Immature natural killer cell (primary cell): Measurements from ENCODE around the gene CNDP2. TPM values are rescaled to one million over a fixed set of nuclear protein-coding genes. Genes with fewer than 3 reads are reported as not detected.
"Not testable (repeated sequence)": the region's sequence is repeated elsewhere in the genome, so short reads cannot be mapped to it uniquely, and the experiment has no call there.

Experiments used
- DNase-seq, 3 donors: peaks; one replicate each; pipeline ENCODE4 v3.0.0; 2022; ENCODE audit warnings: mixed read lengths in 1 of 3
- H3K27ac Mint-ChIP-seq, 6 donors: one replicate each; pipeline ENCODE4 v1.8.0; 2020; ENCODE audit warnings: mixed read lengths in 6 of 6, mild to moderate bottlenecking in 5 of 6, inconsistent platforms in 4 of 6, moderate library complexity in 3 of 6
- H3K27me3 Mint-ChIP-seq, 3 donors: one replicate each; pipeline ENCODE4 v1.8.0; 2020 to 2021; ENCODE audit warnings: low read depth in 3 of 3, mild to moderate bottlenecking in 3 of 3, mixed read lengths in 3 of 3, moderate library complexity in 3 of 3, inconsistent platforms in 1 of 3
- H3K36me3 Mint-ChIP-seq, 3 donors: one replicate each; pipeline ENCODE4 v1.8.0; 2020; ENCODE audit warnings: mixed read lengths in 3 of 3, inconsistent platforms in 2 of 3, mild to moderate bottlenecking in 2 of 3
- H3K4me1 Mint-ChIP-seq, 2 donors: one replicate each; pipeline ENCODE4 v1.8.0; 2020; ENCODE audit warnings: inconsistent platforms in 2 of 2, mild to moderate bottlenecking in 2 of 2, mixed read lengths in 2 of 2, moderate library complexity in 1 of 2
- H3K4me3 Mint-ChIP-seq, 5 donors: one replicate each; pipeline ENCODE4 v1.8.0; 2020; ENCODE audit warnings: mild to moderate bottlenecking in 5 of 5, mixed read lengths in 5 of 5, inconsistent platforms in 3 of 5, moderate library complexity in 3 of 5
- H3K9me3 Mint-ChIP-seq, 6 donors: one replicate each; pipeline ENCODE4 v1.8.0; 2020; ENCODE audit warnings: mild to moderate bottlenecking in 6 of 6, mixed read lengths in 6 of 6, inconsistent platforms in 4 of 6, moderate library complexity in 3 of 6
- polyA plus RNA-seq, 3 donors: library from polyadenylated mRNA; unstranded; fragments of 300-500 nt; fragmentation: Illumina TruSeq; gene quantifications; one replicate each; pipeline ENCODE4 v1.2.3, GENCODE V29; 2021

The CNDP2 gene
- polyA plus RNA-seq, 3 donors from 2014 or later, result 117 to 187 (median 182) TPM

GRCh38 chr18:74521068-74521725, 25.0 kb downstream of the CNDP2 start:
- H3K9me3 Mint-ChIP-seq, result no peaks in the 10 kb centered on the region
- H3K4me1 Mint-ChIP-seq, result peaks cover 5 to 6% of the 10 kb centered on the region in 2 donors
- peaks cover 0 to 2% (median 0%) of the 10 kb centered on the region in 3 donors for H3K27me3 Mint-ChIP-seq
- peak overlapping the region in 2 of 6 donors; percentile 12 to 13 for H3K27ac Mint-ChIP-seq
- no peak for DNase-seq
- peaks cover 10 to 39% (median 21%) of the 10 kb centered on the region in 3 donors for H3K36me3 Mint-ChIP-seq
- H3K4me3 Mint-ChIP-seq, result no peak overlapping the region

DNA sequence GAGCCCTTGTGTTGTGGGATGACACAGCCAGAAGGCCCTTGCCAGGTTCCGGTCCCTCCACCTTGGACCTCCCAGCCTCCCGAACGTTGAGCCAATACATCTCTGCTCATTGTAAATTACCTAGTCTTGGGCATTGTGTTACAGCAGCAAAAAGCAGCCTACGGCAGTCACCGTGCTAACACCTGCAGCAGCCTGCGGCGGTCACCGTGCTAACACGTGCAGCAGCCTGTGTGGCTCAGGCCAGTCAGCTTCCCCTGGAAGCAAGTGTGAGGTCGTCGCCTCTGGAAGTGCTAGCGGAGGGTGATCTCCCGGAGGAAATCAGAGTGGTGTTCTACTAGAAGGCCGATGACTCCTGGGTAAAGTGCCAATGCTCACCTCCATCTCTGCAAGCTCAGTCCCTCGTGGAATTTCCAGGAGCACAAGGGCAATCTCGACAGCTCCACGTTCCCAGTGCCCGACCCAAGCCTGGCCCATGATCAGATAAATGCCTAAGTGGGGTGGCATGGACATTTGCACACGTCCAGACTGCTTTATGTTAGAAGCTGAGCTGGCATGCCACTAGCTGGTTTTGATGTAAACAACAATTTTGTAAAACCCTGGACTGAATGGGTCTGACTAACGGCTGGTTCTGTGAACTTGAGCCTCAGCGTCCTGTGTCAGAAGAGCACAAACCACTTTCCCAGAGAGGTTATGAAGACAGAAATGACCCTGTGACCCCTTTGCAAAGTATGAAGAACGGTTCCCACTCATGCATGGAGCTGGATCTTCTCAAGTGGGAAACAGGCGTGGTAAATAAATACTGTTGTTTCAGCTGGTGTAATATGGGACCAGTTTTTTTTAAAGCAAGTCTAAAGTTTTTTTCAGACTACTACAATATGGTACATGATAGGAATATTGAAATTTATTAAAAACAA, 26.7 kb downstream of the CNDP2 start:
- peaks cover 0 to 2% (median 0%) of the 10 kb centered on the region in 3 donors for H3K27me3 Mint-ChIP-seq
- no peak for DNase-seq
- peaks cover 5 to 6% of the 10 kb centered on the region in 2 donors for H3K4me1 Mint-ChIP-seq
- peak overlapping the region in 1 of 6 donors; percentile 55 for H3K27ac Mint-ChIP-seq
- H3K4me3 Mint-ChIP-seq, result no peak overlapping the region
- peaks cover 10 to 34% (median 21%) of the 10 kb centered on the region in 3 donors for H3K36me3 Mint-ChIP-seq
- H3K9me3 Mint-ChIP-seq, result no peaks in the 10 kb centered on the region

GRCh38 chr18:74524097-74524496, 27.9 kb downstream of the CNDP2 start:
- peaks cover 6 to 26% (median 21%) of the 10 kb centered on the region in 3 donors for H3K36me3 Mint-ChIP-seq
- H3K27me3 Mint-ChIP-seq, result peaks cover 0 to 3% (median 0%) of the 10 kb centered on the region in 3 donors
- H3K27ac Mint-ChIP-seq, result peak overlapping the region; percentile 17 to 78 (median 47)
- no peak for DNase-seq
- H3K4me3 Mint-ChIP-seq, result no peak overlapping the region
- no peaks in the 10 kb centered on the region for H3K9me3 Mint-ChIP-seq
- peaks cover 5 to 6% of the 10 kb centered on the region in 2 donors for H3K4me1 Mint-ChIP-seq

DNA sequence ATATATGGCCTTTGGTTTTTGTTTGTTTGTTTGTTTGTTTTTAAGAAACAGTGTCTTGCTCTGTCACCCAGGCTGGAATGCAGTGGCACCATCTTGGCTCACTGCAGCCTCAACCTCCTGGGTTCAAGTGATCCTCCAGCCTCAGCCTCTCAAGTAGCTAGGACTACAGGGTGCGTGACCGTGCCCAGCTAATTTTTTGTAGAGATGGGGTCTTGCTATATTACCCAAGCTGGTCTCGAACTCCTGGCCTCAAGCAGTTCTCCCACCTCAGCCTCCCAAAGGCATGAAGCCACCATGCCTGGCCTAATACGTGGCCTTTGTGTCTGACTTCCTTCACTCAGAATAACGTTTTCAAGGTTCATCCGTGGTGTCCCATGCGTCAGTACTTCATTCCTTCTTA, 28.8 kb downstream of the CNDP2 start:
- not testable (repeated sequence) for H3K4me1 Mint-ChIP-seq, H3K27me3 Mint-ChIP-seq, H3K9me3 Mint-ChIP-seq, DNase-seq, H3K27ac Mint-ChIP-seq, H3K4me3 Mint-ChIP-seq
- H3K36me3 Mint-ChIP-seq, result peaks cover 6 to 20% (median 17%) of the 10 kb centered on the region in 3 donors

- no peak for DNase-seq
These were observed 29.6 kb downstream of the CNDP2 start for GRCh38 chr18:74525741-74526140.

DNA sequence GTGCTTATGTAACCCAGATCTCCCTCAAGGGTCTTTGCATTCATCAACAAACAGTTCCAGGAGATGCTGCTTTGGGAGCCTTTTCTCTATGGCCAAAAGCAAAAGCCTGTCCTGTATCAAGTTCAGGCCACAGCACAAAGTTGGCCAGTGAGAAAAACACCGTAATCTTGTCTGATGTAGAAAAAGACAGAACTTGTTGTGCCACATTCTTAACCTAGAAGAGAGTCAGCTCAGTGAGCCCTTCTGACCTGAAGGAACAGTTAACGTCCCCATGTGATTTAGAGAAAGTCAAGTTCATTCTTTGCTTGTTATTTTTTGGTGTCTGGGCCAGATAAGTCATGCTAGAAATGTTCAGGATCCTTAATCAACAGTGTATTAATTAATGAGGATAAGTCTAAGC, 30.3 kb downstream of the CNDP2 start:
- Mint-ChIP-seq H3K27ac (no peak overlapping the region), H3K9me3 (no peaks in the 10 kb centered on the region), H3K4me1 (peaks cover 5 to 6% of the 10 kb centered on the region in 2 donors), H3K36me3 (peaks cover 0 to 7% (median 4%) of the 10 kb centered on the region in 3 donors), H3K4me3 (no peak overlapping the region), H3K27me3 (peaks cover 0 to 2% (median 0%) of the 10 kb centered on the region in 3 donors)
- no peak for DNase-seq

More at GRCh38 chr18:74525741-74526140, 29.6 kb downstream of the CNDP2 start:
- Mint-ChIP-seq H3K36me3 (peaks cover 5 to 15% (median 9%) of the 10 kb centered on the region in 3 donors), H3K27ac (no peak overlapping the region), H3K4me1 (peaks cover 5 to 6% of the 10 kb centered on the region in 2 donors), H3K9me3 (no peaks in the 10 kb centered on the region), H3K4me3 (no peak overlapping the region), H3K27me3 (peaks cover 0 to 2% (median 0%) of the 10 kb centered on the region in 3 donors)

GRCh38 chr18:74528478-74528877, 32.3 kb downstream of the CNDP2 start:
- peaks cover 0 to 2% (median 0%) of the 10 kb centered on the region in 3 donors for H3K27me3 Mint-ChIP-seq
- no peak overlapping the region for H3K4me3 Mint-ChIP-seq
- no peaks in the 10 kb centered on the region for H3K9me3 Mint-ChIP-seq
- peaks cover 0 to 4% (median 0%) of the 10 kb centered on the region in 3 donors for H3K36me3 Mint-ChIP-seq
- H3K27ac Mint-ChIP-seq, result no peak overlapping the region
- peaks cover 5 to 6% of the 10 kb centered on the region in 2 donors for H3K4me1 Mint-ChIP-seq
- no peak for DNase-seq

DNA sequence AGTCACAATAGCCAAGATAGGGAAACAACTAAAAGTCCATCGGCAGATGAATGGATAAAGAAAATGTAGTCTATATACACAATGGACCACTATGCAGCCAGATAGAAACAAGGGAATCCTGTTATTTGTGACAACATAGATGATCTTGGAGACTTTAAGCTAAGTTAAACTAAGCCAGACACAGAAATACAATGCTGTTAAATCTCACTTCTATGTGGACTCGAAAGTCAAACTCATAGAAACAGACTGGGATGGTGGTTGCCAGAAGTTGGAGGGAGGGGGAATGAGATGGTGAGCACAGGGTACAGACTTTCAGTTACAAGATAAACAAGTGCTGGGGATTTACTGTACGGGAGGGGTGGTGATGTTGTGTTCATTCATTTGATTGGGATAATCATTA, 32.8 kb downstream of the CNDP2 start:
- Mint-ChIP-seq H3K9me3 (peaks cover 0 to 4% (median 0%) of the 10 kb centered on the region in 6 donors), H3K4me3 (no peak overlapping the region), H3K27me3 (peaks cover 0 to 2% (median 0%) of the 10 kb centered on the region in 3 donors), H3K27ac (no peak overlapping the region), H3K4me1 (peaks cover 5 to 6% of the 10 kb centered on the region in 2 donors), H3K36me3 (peaks cover 0 to 4% (median 0%) of the 10 kb centered on the region in 3 donors)
- no peak for DNase-seq

DNA sequence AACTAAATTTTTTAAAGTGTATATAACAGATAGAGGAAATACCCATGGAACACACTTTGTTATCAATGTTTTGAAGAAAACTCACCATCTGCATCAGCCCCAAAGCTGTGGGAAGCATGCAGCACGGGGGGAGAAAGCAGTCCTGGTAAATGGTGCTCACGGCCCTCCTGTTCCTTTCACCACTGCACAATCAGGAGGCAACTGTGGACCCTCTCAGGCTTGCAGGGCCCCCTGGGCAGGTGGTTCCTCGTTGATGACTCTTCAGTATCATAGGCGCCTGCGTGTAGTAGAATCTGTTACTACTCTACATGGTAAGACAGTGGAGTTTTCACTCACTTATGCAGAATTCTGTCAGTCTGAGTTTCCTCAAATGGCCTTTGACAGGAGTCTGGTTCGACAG, 33.2 kb downstream of the CNDP2 start:
- Mint-ChIP-seq H3K9me3 (peaks cover 0 to 4% (median 0%) of the 10 kb centered on the region in 6 donors), H3K27me3 (peaks cover 0 to 2% (median 0%) of the 10 kb centered on the region in 3 donors), H3K4me3 (no peak overlapping the region), H3K27ac (no peak overlapping the region), H3K36me3 (peaks cover 0 to 4% (median 0%) of the 10 kb centered on the region in 3 donors), H3K4me1 (peaks cover 1 to 2% of the 10 kb centered on the region in 2 donors)
- no peak for DNase-seq

DNA sequence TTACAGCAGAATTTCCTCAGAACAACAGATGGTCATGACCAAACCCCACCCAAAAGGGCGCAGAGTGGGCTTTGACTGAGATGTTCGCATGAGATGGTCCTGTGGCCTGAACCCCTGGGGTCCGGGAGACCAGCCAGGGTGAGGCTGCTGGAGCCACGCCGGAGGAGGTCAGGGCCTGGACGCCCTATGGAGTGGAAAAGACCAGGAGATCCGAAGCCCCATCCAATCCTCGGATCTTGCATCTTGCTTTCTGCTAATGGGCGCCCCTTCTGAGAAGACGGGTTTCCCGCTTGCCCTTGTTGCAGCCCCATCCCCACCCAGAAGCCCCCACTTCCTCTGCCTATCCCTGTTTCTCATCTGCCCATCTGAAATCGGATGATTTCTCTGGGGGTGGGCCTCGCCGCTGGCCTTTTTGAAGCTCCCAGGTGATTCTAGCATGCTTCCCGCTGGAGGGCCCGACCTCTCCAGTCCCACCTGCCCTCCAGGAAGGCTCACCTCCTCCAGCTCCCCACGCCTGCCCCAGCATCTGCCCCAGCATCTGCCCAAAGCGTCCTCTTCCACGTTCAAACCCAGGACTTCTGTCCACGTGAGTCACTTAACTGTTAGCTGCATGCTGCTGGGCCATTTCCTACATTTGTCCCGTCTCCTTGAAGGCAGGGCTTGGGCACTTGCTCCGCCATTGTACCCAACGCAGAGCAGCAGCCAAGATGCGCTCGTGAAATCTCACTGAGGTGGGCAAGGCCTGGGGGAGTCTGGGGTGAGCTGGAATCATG, 33.8 kb downstream of the CNDP2 start:
- peaks cover 0 to 4% (median 0%) of the 10 kb centered on the region in 3 donors for H3K36me3 Mint-ChIP-seq
- no peak overlapping the region for H3K27ac Mint-ChIP-seq
- DNase-seq, result no peak
- H3K9me3 Mint-ChIP-seq, result peaks cover 0 to 4% (median 0%) of the 10 kb centered on the region in 6 donors
- no peaks in the 10 kb centered on the region for H3K4me1 Mint-ChIP-seq
- peaks cover 0 to 2% (median 0%) of the 10 kb centered on the region in 3 donors for H3K27me3 Mint-ChIP-seq
- H3K4me3 Mint-ChIP-seq, result no peak overlapping the region

GRCh38 chr18:74530584-74530862, 34.4 kb downstream of the CNDP2 start:
- Mint-ChIP-seq H3K36me3 (peaks cover 0 to 4% (median 0%) of the 10 kb centered on the region in 3 donors), H3K9me3 (peaks cover 0 to 4% (median 0%) of the 10 kb centered on the region in 6 donors), H3K27me3 (peaks cover 0 to 2% (median 0%) of the 10 kb centered on the region in 3 donors), H3K27ac (no peak overlapping the region), H3K4me1 (no peaks in the 10 kb centered on the region), H3K4me3 (no peak overlapping the region)
- no peak for DNase-seq

DNA sequence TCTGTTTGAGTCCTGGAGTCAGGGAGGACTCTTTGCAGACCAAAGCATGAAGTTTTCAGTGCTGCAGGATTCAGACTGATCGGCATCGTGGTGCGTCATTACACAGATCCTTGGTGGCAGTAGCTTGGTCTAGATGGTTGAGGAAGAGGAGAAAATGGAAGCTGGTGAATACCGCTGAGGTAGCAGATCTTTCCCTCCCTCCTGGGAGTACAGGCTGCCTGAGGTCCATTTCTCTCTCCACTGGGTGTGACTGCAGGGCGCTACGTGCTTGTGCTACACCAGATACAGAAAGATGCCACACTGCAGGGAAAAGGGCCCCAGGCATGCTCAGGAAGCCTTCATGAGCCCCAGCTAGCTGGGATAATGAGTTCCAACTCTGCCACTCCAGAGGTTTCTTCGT, 34.9 kb downstream of the CNDP2 start:
- H3K4me3 Mint-ChIP-seq, result no peak overlapping the region
- peaks cover 0 to 2% (median 0%) of the 10 kb centered on the region in 3 donors for H3K27me3 Mint-ChIP-seq
- H3K36me3 Mint-ChIP-seq, result peaks cover 0 to 4% (median 0%) of the 10 kb centered on the region in 3 donors
- DNase-seq, result no peak
- no peak overlapping the region for H3K27ac Mint-ChIP-seq
- peaks cover 0 to 4% (median 0%) of the 10 kb centered on the region in 6 donors for H3K9me3 Mint-ChIP-seq
- no peaks in the 10 kb centered on the region for H3K4me1 Mint-ChIP-seq

GRCh38 chr18:74532511-74533025, 36.4 kb downstream of the CNDP2 start:
- H3K4me3 Mint-ChIP-seq, result no peak overlapping the region
- no peak overlapping the region for H3K27ac Mint-ChIP-seq

More at GRCh38 chr18:74532511-74533025, 36.4 kb downstream of the CNDP2 start:
- DNase-seq, result no peak
- H3K9me3 Mint-ChIP-seq, result peaks cover 0 to 4% (median 0%) of the 10 kb centered on the region in 6 donors
- peaks cover 0 to 2% (median 0%) of the 10 kb centered on the region in 3 donors for H3K27me3 Mint-ChIP-seq
- peaks cover 0 to 4% (median 0%) of the 10 kb centered on the region in 3 donors for H3K36me3 Mint-ChIP-seq
- H3K4me1 Mint-ChIP-seq, result no peaks in the 10 kb centered on the region
